IPS DF 4.7 (cell line): ENCODE results near the gene KCTD4.
"Not testable (repeated sequence)": the region's sequence is repeated elsewhere in the genome, so short reads cannot be mapped to it uniquely, and the experiment has no call there.

Source experiments
- DNase-seq: peaks from one replicate; pipeline ENCODE4 v3.0.0-alpha.2; 2013; ENCODE audit warnings: low spot score; ENCODE audit errors: extremely low read depth

KCTD4 gene

DNA sequence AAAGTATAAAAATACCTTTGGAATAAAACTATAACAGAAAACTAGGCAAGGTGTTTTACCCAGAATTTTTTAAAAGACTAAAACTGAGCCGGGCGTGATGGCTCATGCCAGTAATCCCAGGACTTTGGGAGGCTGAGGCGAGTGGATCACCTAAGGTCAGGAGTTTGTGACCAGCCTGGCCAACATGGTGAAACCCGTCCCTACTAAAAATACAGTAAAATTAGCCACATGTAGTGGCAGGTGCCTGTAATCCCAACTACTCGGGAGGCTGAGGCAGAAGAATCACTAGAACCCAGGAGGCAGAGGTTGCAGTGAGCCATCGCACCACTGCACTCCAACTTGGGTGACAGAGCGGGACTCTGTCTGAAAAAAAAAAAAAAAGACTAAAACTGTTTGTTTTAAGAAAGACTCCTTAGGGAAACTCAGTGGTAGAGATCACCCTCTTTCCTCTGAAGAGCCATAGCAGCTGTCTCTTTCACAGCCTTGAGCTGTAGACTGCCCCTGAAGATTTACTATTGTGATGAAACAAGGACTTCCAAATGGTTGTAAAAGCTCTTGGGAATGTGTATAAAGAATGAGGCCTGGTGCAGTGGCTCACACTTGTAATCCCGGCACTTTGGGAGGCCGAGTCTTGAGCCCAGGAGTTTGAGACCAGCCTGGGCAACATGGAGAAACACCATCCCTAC is 14.7 kb upstream of the KCTD4 start:
- DNase-seq: no peak

GRCh38 chr13:45209229-45209628 is 8.4 kb upstream of the KCTD4 start:
- DNase-seq: no peak

- no peak for DNase-seq
These were observed 7.3 kb upstream of the KCTD4 start for GRCh38 chr13:45208132-45208531.

DNA sequence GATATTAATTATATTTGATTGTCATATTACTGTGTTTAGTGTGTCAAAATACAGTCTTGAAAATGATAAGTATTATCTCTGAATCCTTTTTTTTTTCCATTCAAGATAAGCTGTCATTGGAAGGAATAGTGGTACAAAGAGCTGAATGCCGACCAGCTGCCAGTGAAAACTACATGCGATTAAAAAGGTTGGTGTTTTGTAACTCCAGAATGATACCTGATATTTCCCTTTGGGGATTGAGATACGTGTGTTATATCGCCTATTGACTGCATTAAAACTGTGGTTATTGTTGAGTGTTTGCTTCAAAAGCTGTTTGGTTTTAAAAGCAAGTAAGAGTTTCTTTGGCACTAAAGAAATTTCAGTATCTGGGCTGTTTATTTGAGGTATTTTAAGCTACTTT is 6.5 kb upstream of the KCTD4 start:
- no peak for DNase-seq

GRCh38 chr13:45206340-45206739 is 5.5 kb upstream of the KCTD4 start:
- no peak for DNase-seq

- no peak for DNase-seq
These were observed 4.3 kb upstream of the KCTD4 start for GRCh38 chr13:45205124-45205523.

DNA sequence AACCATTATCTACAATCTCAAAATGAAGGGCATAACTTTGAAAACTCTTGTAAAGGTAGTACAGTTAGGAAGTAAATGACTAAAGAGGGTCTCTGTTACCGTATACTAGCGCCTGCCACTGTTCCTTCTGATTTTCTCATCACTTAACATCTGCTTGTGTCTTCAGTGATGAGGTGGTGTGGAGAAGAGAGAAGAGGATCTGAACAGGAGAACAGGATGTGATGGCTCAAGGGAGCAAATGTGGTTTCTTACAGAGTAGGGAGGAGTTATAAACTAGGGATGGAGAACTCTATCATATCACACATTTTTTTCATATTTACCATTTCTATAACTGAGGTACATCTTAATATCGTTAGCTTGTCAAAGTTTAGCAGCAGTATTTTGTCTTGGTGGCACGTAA is 1.1 kb downstream of the KCTD4 start:
- DNase-seq: no peak

DNA sequence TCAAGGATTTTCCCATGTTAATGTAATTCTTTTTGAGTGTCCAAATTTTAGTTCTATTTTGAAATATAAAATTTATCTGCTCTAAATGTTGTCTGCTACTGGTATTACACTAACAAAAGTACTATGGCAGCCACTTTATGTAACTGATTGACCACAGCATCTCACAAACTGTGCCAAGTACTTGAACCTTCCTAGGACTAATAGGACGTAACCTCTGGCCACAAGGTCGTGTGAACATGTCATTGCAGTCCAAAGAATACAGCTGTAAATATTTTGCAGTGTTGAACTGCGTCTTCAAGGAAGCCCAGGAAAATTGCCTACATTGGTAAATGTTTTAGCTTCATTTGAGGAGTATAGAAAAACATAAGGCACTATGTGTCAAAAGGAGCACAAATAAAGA is 1.9 kb downstream of the KCTD4 start:
- no peak for DNase-seq

DNA sequence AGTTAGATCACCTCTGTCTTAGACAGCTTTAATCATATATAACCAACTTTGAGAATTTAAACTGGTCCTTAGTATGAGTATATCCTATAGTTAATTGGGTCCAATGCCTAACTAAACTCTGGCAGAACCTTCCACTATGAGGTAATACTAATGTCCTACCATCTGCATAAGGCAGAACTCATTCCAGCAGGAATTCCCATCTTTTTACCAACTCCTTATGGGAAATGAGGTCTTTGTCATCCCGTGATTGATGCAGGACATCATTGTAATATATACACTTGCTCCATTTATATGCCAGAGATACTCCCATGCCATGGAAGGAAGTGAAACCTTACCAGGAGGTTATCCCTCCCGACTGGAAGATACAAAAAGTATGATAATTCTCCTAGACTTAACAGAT is 2.8 kb downstream of the KCTD4 start:
- DNase-seq: no peak

DNA sequence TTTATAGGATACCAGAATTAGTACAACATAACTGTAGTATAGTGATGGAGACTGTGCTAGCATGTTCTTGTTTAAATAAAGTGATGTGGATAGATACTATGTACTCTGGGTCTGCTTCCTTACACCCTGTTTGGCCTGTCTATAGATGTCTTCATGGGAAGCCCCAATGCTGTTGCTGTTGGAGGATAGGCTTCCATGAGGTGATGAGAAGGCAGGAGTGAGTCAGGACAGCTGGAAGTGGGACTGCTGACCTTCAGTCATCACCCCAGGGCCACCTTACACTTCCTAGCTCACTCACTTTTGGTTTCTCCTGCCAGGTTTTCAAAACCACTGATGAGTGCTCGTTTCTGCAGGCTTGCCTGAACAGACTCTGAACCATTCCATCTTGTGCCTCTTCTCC is 4.2 kb downstream of the KCTD4 start:
- no peak for DNase-seq

GRCh38 chr13:45196096-45196495 is 4.7 kb downstream of the KCTD4 start:
- DNase-seq: no peak

GRCh38 chr13:45195421-45195820 is 5.4 kb downstream of the KCTD4 start:
- no peak for DNase-seq

DNA sequence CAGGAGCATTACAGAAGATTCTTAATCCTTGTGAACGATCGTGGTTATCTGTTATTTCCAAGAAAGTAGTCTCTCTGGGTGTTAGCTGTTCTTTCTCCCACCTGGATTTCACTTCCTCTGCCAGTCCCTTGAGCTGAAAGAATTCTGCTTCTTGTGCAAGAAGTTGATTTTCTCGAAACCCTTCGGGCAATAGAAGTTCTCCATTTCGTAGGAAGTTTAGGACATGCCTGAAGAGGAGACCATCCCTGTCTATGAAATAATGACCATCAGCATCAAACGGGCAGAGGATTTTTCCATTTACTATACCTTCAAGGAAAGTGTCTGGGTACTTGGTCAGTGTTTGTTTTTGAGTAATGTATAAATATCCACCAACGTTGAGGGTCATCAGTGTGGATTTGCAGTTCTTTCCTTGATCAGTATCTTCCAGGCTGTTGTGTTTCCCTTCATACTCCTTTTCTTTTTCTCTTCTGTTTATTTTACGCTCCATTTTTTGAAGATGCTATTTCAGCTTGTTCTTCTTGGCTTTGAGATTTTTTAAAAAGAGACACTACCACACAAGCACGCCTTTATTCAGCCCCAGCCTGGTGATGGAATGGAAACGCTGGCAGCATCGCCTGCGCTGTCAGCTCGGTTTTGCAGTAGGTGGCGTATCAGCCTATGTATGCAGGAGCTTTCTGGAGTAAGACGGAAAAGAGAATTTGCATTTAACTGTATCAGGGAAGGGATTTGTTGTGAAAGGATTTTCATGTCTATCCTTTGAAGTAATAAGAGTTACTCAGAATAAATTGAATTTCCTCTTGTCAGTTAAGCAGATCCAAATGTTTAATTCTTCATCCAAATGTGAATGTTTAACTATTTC is 6.5 kb downstream of the KCTD4 start:
- DNase-seq: no peak

GRCh38 chr13:45191874-45192273 is 9.0 kb downstream of the KCTD4 start:
- no peak for DNase-seq

- DNase-seq: not testable (repeated sequence)
These were observed 11.3 kb downstream of the KCTD4 start for GRCh38 chr13:45189511-45189910.

- not testable (repeated sequence) for DNase-seq
These were observed 11.8 kb downstream of the KCTD4 start for GRCh38 chr13:45189077-45189476.

- no peak for DNase-seq
These were observed 15.6 kb downstream of the KCTD4 start for GRCh38 chr13:45185286-45185685.

GRCh38 chr13:45184693-45185092 is 16.2 kb downstream of the KCTD4 start:
- DNase-seq: no peak

DNA sequence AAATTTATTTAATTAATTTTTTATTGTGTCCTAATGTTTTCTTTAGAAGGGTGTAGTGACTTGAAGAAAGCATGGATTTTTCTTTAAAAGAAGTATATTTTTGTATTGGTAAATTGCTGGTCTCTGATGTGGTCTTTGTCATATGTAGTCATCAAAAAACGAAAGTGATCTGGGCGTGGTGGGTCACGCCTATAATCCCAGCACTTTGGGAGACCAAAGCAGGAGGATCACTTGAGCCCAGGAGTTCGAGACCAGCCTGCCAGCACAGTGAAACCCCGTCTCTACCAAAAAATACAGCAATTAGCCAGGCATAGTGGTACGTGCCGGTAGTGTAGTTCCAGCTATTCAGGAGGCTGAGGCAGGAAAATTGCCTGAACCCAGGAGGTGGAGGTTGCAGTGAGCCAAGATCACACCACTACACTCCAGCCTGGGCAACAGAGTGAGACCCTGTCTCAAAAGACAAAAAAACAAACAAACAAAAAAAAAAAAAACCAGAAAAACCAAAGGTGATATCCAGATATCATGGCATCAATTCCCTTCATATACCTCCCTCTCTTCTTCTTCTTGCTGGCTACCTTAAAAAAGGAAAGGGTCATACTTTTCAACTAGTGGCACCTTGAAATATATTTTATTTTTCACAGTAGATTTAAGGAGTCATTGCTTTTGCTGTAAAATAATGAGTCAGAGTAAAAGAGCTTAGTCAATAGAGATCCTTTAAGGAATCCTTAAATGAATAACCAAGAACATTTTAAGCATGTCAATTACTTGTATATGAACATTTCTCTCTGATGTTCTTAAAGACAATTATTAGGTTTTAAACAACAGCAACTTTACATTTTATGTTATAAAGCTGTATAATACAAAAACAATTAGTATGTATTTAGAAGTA is 19.9 kb downstream of the KCTD4 start:
- DNase-seq: no peak

DNA sequence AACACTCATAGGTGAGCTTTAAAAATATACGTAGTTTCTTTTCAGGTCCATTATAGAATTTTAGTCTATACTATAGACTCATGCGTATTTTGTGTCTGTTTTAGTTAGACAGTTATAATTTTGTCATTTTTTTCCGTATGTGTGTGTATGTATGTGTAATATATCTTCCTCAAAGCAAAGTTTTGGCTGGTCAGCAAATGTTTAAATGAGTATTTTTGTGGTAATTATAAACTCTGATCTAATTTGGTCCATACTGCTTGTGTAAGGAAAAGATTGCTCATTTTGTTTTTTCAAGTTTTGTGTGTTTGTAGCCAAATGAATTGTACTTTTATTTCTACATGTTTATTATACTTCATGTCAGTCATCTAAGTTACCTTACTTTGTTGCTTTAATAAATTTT is 20.5 kb downstream of the KCTD4 start:
- no peak for DNase-seq

- DNase-seq: no peak
These were observed 21.4 kb downstream of the KCTD4 start for GRCh38 chr13:45179428-45179827.
